C4-2B (cell line): Measurements from ENCODE around the gene ADAMTS18.

Source experiments
- ZFX ChIP-seq: fragments of 450-650 bp; IDR thresholded peaks from 2 replicates; pipeline ENCODE4 v1.6.1; 2017
- TF ChIP-seq, protein P1 (sequence below): fragments of 450-650 bp; conservative IDR thresholded peaks from 2 replicates; pipeline ENCODE4 v1.5.1; 2017; ENCODE audit warnings: mild to moderate bottlenecking

DNA sequence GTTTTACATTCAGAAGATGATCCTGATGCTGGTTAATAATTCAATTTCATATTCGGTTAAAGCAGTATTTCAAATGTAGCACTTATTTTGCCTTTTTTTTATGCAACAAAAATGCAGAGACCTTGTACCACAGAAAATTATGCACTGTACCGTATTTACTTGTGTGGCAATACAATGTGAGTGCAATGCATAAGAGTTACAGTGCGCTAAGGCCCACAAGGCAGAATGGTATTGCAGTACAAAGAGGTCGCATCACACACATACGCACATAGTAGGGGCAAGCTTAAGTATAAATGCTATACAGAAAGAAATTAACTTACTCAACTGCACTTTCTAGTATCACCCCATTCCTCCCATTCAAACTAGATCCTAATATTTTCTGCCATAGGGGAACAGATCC lies 132.6 kb downstream of the ADAMTS18 start:
- TF ChIP-seq, protein P1, sequence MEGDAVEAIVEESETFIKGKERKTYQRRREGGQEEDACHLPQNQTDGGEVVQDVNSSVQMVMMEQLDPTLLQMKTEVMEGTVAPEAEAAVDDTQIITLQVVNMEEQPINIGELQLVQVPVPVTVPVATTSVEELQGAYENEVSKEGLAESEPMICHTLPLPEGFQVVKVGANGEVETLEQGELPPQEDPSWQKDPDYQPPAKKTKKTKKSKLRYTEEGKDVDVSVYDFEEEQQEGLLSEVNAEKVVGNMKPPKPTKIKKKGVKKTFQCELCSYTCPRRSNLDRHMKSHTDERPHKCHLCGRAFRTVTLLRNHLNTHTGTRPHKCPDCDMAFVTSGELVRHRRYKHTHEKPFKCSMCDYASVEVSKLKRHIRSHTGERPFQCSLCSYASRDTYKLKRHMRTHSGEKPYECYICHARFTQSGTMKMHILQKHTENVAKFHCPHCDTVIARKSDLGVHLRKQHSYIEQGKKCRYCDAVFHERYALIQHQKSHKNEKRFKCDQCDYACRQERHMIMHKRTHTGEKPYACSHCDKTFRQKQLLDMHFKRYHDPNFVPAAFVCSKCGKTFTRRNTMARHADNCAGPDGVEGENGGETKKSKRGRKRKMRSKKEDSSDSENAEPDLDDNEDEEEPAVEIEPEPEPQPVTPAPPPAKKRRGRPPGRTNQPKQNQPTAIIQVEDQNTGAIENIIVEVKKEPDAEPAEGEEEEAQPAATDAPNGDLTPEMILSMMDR, result no peak
- no peak for TF ChIP-seq ZFX
